Activated CD8-positive, alpha-beta memory T cell treated with anti-CD3 and anti-CD28 coated beads, Interleukin-2, amount 50 U/mL, for 1 hour (primary cell): Measurements from ENCODE around the gene WFDC12.
"Not testable (repeated sequence)": the region's sequence is repeated elsewhere in the genome, so short reads cannot be mapped to it uniquely, and the experiment has no call there.

ENCODE experiments used
- DNase-seq: peaks from one replicate; pipeline ENCODE4 v3.0.0-alpha.2; 2020; ENCODE audit errors: extremely low read depth

The WFDC12 gene

GRCh38 chr20:45124365-45124764 lies at the start of gene WFDC12:
Gene WFDC12 (minus strand): TSS chr20:45124465. CDS start chr20:45124447, 18 bp downstream.
- DNase-seq, result no peak

- no peak for DNase-seq
Observed at GRCh38 chr20:45173522-45173921, 49.3 kb upstream of the WFDC12 start.

DNA sequence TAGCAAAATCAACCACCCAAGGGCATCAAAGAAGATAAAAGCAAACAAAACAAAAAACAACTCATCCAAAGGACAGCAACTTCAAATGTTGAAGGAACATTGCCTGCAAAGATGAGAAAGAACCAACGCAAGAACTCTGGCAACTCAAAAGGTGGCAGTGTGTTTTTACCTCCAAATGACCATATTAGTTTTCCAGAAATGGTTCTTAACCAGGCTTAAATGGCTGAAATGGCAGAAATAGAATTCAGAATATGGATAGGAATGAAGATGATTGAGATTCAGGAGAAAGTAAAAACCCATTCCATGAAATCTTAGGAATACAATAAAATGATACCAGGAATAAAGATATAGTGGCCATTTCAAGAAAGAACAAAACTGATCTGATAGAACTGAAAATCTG lies 40.6 kb upstream of the WFDC12 start:
- no peak for DNase-seq

GRCh38 chr20:45163083-45163803 lies 39.0 kb upstream of the WFDC12 start:
- no peak for DNase-seq

- no peak for DNase-seq
Observed at GRCh38 chr20:45157962-45158361, 33.7 kb upstream of the WFDC12 start.

GRCh38 chr20:45156713-45157112 lies 32.4 kb upstream of the WFDC12 start:
- no peak for DNase-seq

GRCh38 chr20:45154794-45155193 lies 30.5 kb upstream of the WFDC12 start:
- not testable (repeated sequence) for DNase-seq

DNA sequence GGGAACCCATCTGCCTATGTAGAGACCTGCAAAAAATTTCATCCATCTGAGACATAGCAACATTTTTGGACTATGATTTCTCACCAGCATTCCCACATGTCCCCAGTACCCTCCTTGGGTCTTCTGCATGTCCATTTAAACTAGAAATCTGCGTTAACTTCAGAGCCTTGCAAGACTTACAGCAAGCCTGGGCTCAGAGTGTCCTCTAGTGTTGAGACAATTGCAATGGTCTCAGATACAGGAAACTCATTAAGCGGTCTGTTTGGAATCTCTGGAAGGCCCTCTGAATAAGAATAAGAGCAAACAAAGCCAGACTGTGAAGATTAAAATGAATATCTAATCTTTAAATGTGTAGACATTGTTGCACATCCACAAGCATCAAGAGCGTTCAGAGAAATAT lies 29.9 kb upstream of the WFDC12 start:
- DNase-seq, result no peak

- DNase-seq, result no peak
Observed at GRCh38 chr20:45153752-45154151, 29.5 kb upstream of the WFDC12 start.

- DNase-seq, result no peak
Observed at GRCh38 chr20:45153147-45153546, 28.9 kb upstream of the WFDC12 start.

DNA sequence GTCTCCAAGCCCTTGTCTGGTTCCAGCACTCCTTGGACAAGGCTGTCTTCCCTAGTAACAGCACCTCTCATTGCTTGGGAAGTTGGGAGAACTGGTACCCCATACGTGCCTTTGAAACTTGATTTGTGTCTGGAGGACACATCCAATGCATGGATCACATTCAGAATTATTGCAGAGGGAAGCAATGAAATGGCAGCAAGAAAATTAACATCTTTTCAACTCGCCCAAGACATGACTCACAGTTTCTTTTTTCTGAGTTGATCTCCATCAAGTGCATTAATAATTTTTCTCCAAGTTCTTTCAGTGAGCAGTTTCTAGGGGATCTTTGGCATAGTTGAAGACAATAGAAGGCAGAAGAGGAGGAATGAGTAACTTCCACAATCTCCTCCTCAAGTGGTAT lies 28.1 kb upstream of the WFDC12 start:
- DNase-seq, result no peak

GRCh38 chr20:45149062-45149461 lies 24.8 kb upstream of the WFDC12 start:
- no peak for DNase-seq

GRCh38 chr20:45140836-45141235 lies 16.6 kb upstream of the WFDC12 start:
- DNase-seq, result no peak

GRCh38 chr20:45139733-45140375 lies 15.6 kb upstream of the WFDC12 start:
- not testable (repeated sequence) for DNase-seq

DNA sequence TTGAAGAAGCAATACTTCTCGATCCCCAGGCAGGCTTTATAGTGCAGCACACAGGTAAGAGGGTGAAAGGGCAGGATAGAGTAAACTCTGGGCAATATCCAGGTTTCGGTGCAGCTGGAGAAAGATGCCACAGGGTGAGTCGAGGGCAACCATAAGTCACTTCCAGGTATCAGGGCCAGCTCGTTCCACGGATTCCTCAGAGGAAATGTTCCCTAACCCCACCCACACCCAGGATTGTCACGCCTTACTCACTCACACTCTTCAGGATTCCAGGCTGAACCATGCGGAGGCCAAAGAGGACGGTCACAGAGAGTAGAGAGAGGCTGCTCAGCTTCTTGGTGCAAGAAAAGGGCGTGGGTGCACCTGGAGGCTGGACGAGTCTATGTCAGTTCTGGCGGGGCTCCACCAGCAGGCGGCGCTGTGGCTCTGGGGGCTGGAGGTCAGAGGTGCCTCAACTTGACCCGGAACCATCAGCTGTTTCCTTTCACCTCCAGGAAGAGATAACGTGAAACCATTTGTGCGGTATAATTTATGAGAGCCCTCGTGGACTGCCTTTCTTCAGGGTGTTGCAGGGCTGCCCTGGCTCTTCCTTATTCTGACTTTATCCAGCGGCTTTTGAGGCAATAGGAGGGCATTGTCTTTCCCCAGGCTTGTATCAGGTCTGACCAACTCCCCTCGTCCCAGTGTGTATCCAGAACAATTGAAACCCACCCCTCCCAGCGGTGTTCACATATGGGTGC lies 14.5 kb upstream of the WFDC12 start:
- DNase-seq, result no peak

DNA sequence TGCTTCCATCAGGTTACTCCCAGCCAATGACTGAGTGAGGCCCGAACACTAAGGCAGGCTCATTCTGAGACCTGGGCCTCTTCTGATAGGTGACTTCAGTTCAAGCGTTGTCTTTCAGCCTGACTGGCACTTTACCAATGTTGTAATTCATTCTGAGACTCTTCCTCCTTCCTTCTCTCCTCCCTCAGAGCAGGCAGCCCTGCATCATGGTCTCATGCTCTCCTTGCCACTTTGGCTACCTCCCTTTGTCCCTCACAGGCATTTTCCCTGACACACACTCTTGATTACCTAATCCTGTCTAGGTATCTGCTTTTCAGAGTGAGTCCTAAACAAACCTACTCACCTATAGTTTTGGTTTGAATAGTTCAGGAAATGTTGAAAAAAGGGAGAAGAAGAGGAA lies 12.6 kb upstream of the WFDC12 start:
- no peak for DNase-seq

DNA sequence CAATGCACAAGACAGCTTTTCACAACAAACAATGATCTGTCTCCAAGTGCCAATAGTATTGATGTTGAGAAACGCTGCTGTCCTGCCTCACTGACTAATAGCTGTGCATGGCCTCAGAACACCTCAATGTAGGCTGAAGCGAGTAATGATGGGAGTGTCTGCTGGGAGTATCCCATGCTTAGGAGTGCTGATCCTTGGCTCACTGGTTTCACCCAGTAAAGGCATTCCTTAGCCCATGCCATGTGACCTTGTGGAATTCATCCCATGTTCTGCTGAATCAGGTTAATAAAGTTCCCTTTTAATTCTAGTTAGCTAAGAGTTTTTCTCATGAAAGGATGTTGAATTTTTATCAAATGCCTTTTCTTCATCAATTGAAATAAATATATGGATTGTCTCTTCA lies 3.8 kb upstream of the WFDC12 start:
- DNase-seq, result no peak

DNA sequence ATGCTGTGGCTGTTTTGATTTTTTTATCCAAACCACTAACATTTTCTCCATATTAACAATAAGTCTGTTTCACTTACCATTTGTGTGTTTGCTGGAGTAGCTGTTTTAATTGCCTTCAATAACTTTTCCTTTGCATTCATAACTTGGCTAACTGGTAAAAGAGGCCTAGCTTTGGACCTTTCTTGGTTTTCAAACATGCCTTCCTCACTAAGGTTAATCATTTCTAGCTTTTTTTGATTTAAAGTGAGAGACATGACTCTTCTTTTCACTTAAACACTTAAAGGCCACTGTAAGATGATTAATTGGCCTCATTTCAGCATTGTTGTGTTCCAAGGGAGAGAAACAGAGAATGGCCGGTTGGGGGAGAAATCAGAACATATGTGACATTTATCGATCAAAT lies 2.9 kb downstream of the WFDC12 start:
- no peak for DNase-seq

DNA sequence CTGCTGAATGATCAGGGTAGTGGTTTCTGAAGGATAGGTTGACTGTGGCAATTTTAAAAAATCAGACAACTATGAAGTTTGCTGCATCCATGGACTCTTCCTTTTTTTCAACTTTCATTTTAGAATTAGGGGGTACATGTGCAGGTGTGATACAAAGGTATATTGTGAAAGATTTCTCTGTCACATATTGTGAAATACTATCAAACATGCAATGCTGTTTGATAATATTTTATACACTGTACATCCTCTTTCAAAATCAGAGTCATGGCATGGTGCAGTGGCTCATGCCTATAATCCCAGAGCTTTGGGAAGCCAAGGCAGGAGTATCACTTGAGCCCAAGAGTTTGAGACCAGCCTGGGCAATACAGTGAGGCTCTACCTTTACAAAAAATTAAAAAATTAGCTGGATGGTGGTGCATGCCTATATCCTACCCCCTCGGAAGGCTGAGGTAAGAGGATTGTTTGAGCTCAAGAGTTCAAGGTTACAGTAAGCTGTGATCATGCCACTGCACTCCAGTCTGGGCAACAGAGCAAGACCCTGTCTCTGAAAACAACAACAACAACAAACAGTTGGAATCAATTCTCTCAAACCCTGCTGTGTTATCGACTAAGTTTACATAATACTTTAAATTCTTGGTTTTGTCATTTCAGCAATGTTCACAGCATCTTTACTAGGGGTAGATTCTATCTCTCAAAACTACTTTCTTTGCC lies 4.6 kb downstream of the WFDC12 start:
- DNase-seq, result no peak

DNA sequence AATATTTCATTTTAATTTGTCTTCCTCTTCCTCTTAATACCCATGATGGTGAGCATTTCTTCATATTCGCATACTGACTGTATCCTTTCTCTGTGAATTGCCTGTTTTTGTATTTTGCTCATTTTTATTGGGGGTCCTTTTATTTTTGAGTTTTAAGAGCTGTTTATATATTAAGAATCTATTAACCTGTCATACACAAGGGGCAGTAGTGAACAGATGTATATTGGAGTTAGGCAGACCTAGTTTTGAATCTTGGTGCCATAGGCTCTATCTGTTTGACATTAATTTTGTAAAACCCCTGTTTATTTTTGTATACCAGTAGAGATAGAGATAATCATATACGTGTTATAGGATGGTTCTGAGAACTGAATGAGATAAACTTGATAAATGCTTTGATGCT lies 6.2 kb downstream of the WFDC12 start:
- DNase-seq, result no peak

GRCh38 chr20:45117581-45117980 lies 6.7 kb downstream of the WFDC12 start:
- DNase-seq, result no peak

GRCh38 chr20:45115829-45116228 lies 8.4 kb downstream of the WFDC12 start:
- no peak for DNase-seq
